Activated naive CD4-positive, alpha-beta T cell treated with anti-CD3 and anti-CD28 coated beads for 36 hours (primary cell): ENCODE measurements around the gene PRSS27. TPM values are rescaled to one million over a fixed set of nuclear protein-coding genes. Genes with fewer than 3 reads are reported as not detected.
"Not testable (repeated sequence)": the region's sequence is repeated elsewhere in the genome, so short reads cannot be mapped to it uniquely, and the experiment has no call there.

Experiments
- CTCF ChIA-PET: fragments of 350-600 bp; sonication (Branson Sonifier 250); formaldehyde crosslinking; loops from one replicate; lab custom pipeline; 2021; ENCODE audit warnings: antibody characterized with exemption; lab: Charles Lee
- DNase-seq: peaks from one replicate; pipeline ENCODE4 v3.0.0-alpha.2; 2020
- H3K27ac Mint-ChIP-seq: one replicate; pipeline ENCODE4 v1.8.0; 2021; ENCODE audit warnings: mild to moderate bottlenecking, mixed read lengths
- H3K27me3 Mint-ChIP-seq: one replicate; pipeline ENCODE4 v1.8.0; 2021; ENCODE audit warnings: low read depth, mixed read lengths
- H3K36me3 Mint-ChIP-seq: one replicate; pipeline ENCODE4 v1.8.0; 2021; ENCODE audit warnings: low read depth, mixed read lengths
- H3K4me1 Mint-ChIP-seq: one replicate; pipeline ENCODE4 v1.8.0; 2021; ENCODE audit warnings: low read depth, mixed read lengths
- H3K4me3 Mint-ChIP-seq: one replicate; pipeline ENCODE4 v1.8.0; 2021; ENCODE audit warnings: mild to moderate bottlenecking, moderate library complexity, mixed read lengths
- H3K9me3 Mint-ChIP-seq: one replicate; pipeline ENCODE4 v1.8.0; 2021; ENCODE audit warnings: mixed read lengths
- intact Hi-C: fragments of 100-400 bp; cut with micrococcal nuclease; formaldehyde crosslinking; loops from one replicate; pipeline ENCODE4 v1.15.1; 2023
- total RNA-seq, 2 experiments: library from RNA; stranded (reverse); gene quantifications; one replicate each; pipeline ENCODE4 v1.2.3, GENCODE V29; 2021

Gene PRSS27
- total RNA-seq, 2 experiments from 2014 or later, result 1.7 to 2.4 TPM

DNA sequence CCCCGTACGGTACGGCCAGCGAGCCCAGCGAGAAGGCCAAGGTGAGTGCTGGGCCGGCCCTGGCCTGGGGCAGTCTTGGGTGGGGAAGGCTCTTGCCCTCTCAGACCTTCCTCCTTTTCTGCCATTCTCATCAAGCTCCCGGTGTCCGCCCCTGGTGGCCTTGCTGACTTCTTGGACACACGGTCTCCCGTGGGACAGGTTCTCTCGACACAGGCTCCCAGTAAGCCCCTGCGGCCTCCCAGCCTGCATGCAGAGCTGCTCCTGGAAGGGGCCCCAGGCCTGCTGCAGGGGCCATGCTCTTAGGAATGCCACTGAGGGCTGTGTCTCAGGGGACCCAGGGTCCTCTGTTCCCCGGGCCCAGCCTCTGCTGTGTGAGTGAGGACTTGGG, 17.6 kb downstream of the PRSS27 start:
- intact Hi-C loops, result no loop called here
- DNase-seq, result no peak
- Mint-ChIP-seq H3K9me3 (no peaks in the 10 kb centered on the region), H3K4me1 (no peaks in the 10 kb centered on the region), H3K4me3 (no peak overlapping the region), H3K27me3 (no peaks in the 10 kb centered on the region), H3K27ac (no peak overlapping the region), H3K36me3 (peaks cover 4% of the 10 kb centered on the region)
- CTCF ChIA-PET, result no interaction called here

DNA sequence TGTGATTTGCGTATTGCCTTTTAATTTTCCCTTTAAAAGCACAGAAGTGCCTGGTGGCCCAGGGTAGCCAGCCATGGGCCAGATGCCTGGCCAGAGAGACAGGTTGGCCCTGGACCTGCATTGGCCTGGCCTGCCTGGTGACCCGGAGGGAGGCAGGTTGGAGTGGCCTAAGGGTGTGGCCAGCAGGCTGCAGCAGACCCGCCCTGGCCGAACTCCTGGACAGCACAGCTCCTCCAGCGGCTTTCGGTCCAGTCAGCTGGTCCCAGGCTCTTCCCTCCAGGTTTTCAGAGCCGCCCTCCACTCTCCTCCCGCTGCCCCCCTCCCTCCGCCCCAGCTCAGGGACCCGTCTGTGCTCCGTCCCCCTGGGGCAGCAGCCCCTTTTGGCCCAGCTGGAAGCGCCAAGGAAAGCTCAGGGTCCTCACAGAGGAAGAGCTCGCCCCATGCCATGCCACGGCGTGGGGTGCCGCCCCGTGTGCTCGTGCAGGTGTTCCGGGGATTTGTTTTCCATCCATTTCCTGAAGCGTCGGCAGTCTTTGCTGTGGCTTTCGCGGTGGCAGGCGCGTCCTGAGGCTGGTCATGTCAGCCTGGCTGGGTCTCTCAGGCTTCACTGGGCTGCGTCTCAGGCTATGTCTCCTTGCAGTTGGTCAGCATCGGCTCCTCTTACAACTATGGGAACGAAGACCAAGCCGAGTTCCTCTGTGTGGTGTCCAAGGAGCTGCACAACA, 18.1 kb downstream of the PRSS27 start:
- no peak overlapping the region for H3K27ac Mint-ChIP-seq
- H3K4me1 Mint-ChIP-seq, result no peaks in the 10 kb centered on the region
- no peak for DNase-seq
- no peaks in the 10 kb centered on the region for H3K27me3 Mint-ChIP-seq
- CTCF ChIA-PET, result no interaction called here
- H3K9me3 Mint-ChIP-seq, result no peaks in the 10 kb centered on the region
- no peak overlapping the region for H3K4me3 Mint-ChIP-seq
- peaks cover 4% of the 10 kb centered on the region for H3K36me3 Mint-ChIP-seq
- intact Hi-C loops, result no loop called here

DNA sequence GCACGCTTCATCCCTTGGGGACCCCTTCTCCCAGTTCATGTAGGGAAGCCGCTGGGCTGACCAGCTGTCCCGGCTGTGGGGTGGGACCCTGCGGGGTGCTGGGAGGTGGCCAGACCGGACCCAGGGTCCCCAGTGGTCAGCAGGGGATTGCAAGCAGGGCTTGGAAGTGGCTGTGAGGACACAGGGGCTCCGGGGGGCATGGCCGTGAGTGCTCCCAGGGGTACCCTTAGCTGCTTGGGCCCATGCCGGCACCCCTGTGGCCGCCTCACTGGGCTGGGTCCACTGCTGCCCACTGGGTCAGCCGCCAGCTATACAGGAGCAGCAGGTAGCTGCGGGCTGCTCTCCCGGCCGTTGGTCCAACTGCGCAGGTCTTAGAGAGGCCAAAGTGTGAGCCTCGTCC, 18.8 kb downstream of the PRSS27 start:
- CTCF ChIA-PET, result no interaction called here
- no peaks in the 10 kb centered on the region for H3K27me3 Mint-ChIP-seq
- no peak overlapping the region for H3K4me3 Mint-ChIP-seq
- intact Hi-C loops, result no loop called here
- no peak overlapping the region for H3K27ac Mint-ChIP-seq
- H3K4me1 Mint-ChIP-seq, result no peaks in the 10 kb centered on the region
- DNase-seq, result no peak
- no peaks in the 10 kb centered on the region for H3K9me3 Mint-ChIP-seq
- H3K36me3 Mint-ChIP-seq, result peaks cover 5% of the 10 kb centered on the region

DNA sequence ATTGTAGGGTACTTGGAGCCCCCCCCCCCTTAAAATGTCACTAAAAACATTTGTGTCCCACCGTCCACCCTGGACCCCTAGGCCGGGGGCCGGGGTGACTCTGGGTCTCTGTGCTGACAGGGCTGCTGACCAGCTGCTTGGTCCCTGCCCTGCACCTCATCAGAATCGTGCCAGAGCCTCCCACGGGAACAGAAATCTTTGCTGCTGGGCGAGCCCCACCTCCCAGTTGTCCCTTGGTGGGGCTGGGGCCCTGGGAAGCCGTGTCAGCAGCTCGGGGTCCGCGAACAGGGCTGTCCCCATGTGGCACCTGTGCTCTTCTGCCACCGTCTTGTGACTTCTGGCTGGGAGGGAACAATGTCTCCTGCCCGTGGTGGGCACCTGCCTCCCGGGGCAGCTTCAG, 19.2 kb downstream of the PRSS27 start:
- H3K36me3 Mint-ChIP-seq, result peaks cover 5% of the 10 kb centered on the region
- CTCF ChIA-PET, result no interaction called here
- no peak overlapping the region for H3K4me3 Mint-ChIP-seq
- no peaks in the 10 kb centered on the region for H3K4me1 Mint-ChIP-seq
- no peak overlapping the region for H3K27ac Mint-ChIP-seq
- no peak for DNase-seq
- intact Hi-C loops, result no loop called here
- H3K9me3 Mint-ChIP-seq, result no peaks in the 10 kb centered on the region
- H3K27me3 Mint-ChIP-seq, result no peaks in the 10 kb centered on the region

DNA sequence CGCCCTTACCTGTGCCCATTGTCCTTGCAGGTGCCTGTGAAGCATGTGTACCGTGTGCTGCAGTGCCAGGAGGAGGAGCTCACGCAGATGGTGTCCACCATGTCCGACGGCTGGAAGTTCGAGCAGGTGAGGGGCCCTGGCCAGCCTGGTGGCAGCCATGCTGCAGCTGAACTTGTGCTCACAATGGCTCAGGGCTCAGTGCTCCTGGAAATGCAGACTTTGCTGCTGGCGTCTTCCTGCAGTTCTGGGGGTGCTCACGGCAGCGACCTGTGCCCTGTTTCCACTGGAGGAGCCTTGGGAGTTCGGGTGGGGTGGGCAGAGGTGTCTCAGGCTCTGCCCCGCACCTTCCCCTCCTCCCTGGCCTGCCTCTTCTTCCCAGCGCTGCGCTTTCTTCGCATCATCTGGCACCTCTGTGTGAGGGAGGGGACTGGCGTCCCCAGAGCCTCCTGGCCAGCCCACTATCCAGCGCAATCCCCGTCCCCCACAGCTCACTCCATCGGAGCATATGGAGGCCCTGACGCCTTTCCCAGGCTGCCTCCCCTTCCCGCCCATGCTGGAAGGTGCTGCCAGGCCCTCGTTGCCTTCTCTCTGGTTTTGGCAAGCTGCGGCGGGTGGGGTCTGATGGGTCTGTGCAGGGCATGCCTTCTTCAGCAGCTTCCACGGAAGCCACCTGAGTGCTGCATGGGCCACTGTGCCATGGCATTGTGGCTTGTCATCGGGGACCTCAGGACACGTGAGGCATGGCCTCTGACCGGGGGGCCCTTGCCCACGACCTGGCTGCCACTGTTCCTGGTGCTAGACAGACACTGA, 20.0 kb downstream of the PRSS27 start:
- CTCF ChIA-PET, result no interaction called here
- Mint-ChIP-seq H3K27ac (no peak overlapping the region), H3K4me1 (no peaks in the 10 kb centered on the region), H3K4me3 (no peak overlapping the region), H3K36me3 (peaks cover 5% of the 10 kb centered on the region), H3K9me3 (no peaks in the 10 kb centered on the region), H3K27me3 (no peaks in the 10 kb centered on the region)
- no peak for DNase-seq
- intact Hi-C loops, result no loop called here

DNA sequence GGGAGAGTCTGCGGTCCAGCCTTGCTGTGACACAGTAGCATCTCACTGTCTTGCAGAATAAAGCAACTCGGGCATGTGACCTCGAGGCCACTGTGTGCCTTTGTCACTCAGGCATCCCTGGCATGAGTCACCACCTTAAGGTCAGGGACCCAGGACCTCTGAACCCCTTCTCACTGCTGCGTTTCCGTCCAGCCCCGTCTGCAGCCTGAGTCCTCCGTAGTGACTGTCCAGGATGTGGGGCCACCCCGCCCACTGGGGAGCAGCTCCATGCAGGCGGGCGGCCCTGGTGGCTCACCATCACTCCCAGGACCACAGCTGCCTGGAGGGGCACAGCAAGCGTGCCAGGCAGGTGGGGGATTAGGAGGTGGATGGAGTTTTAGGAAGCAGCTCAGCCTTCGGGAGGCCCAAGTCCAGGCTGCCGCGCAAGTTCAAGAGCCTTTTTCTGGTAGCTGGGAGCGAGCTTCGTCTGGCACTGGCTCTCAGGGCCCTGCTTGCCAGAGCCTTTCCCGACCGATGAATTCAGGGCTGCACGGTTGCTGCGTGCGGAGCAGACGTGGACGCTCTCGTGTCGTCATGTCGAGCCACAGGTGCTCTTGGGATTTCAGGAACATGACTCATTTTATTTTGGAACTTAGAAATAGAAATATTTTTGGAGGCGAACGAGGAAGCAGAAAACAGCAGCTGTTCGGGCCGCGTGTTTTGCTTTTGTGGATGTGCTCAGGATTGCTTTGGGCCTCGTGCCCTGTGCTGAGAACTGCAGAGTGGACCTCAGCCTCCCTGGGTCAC, 20.9 kb downstream of the PRSS27 start:
- intact Hi-C loops, result no loop called here
- CTCF ChIA-PET, result interaction anchor here (0.7 kb wide), 1 partner anchor 40 kb away, joined by 3 read pairs; no protein-coding TSS in a partner anchor
- Mint-ChIP-seq H3K36me3 (peaks cover 5% of the 10 kb centered on the region), H3K9me3 (no peaks in the 10 kb centered on the region), H3K27me3 (no peaks in the 10 kb centered on the region), H3K4me1 (no peaks in the 10 kb centered on the region), H3K4me3 (no peak overlapping the region), H3K27ac (no peak overlapping the region)
- no peak for DNase-seq

DNA sequence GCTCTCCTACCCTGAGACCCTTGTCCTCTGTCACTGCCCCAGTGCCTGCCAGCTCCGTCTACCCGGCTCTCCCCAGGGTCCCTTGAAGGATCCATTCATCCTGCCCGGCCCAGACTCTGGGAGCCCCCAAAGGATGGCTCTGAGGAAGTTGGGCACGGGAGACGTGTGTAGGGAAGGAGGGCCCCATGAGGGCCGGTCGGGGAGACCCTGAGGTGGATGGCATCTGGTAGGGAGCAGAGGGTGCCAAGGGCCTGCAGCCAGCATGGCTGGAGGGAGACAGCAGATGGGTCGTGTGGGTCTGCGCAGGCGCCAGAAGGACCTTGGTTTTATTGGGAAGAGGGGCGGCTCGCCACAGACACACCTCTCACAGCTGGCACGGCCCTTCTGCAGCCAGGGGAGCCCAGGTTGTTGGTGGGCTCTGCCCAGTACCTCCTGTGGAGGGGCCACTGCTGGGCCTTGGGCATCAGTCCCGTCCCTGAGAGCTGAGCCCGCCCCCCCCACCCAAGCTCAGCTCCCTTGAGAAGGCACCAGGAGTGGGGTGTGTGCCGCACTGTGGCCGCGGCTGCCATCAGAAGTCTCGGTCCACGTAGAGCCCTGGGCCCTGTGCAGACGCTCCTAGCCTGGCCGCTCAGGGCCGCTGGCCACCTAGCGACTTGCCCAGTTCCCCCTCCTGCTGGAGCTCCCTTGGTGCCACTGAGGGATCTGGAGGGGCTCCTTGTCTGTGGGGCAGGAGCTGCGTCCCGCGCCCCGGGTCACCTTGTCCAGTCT, 21.7 kb downstream of the PRSS27 start:
- Mint-ChIP-seq H3K27ac (no peak overlapping the region), H3K27me3 (no peaks in the 10 kb centered on the region), H3K9me3 (no peaks in the 10 kb centered on the region), H3K36me3 (peaks cover 5% of the 10 kb centered on the region), H3K4me3 (no peak overlapping the region), H3K4me1 (no peaks in the 10 kb centered on the region)
- intact Hi-C loops, result no loop called here
- no peak for DNase-seq
- CTCF ChIA-PET, result interaction anchor here (0.7 kb wide), 1 partner anchor 41 kb away, joined by 3 read pairs; no protein-coding TSS in a partner anchor

DNA sequence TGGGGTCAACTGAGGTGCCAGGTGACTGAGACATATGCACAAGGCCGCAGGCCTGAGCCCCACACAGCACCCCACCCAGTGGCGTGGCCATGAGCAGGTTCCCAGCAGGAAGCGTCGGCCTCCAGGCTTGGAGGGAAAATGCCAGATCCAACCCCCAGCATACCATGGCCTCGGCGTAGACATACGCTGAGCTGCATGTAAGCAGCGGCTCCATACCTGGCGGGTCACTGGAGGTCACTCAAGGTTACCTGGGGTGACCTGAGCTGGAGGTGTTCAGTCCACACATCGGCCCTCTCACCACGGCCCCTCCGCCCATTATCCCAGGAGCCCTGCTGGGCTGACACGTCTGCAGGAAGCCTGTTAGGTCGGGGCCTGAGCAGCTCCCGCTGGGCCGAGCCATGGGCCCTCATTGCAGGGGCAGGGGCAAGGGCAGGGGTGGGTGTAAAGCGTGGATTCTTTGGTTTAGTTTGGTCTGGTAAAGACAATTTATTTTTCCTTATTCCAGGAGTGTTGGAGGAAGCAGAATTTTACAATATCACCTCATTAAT, 22.5 kb downstream of the PRSS27 start:
- H3K27ac Mint-ChIP-seq, result no peak overlapping the region
- intact Hi-C loops, result no loop called here
- no peaks in the 10 kb centered on the region for H3K4me1 Mint-ChIP-seq
- peaks cover 5% of the 10 kb centered on the region for H3K36me3 Mint-ChIP-seq
- CTCF ChIA-PET, result no interaction called here
- no peaks in the 10 kb centered on the region for H3K27me3 Mint-ChIP-seq
- H3K4me3 Mint-ChIP-seq, result no peak overlapping the region
- no peak for DNase-seq
- H3K9me3 Mint-ChIP-seq, result no peaks in the 10 kb centered on the region

DNA sequence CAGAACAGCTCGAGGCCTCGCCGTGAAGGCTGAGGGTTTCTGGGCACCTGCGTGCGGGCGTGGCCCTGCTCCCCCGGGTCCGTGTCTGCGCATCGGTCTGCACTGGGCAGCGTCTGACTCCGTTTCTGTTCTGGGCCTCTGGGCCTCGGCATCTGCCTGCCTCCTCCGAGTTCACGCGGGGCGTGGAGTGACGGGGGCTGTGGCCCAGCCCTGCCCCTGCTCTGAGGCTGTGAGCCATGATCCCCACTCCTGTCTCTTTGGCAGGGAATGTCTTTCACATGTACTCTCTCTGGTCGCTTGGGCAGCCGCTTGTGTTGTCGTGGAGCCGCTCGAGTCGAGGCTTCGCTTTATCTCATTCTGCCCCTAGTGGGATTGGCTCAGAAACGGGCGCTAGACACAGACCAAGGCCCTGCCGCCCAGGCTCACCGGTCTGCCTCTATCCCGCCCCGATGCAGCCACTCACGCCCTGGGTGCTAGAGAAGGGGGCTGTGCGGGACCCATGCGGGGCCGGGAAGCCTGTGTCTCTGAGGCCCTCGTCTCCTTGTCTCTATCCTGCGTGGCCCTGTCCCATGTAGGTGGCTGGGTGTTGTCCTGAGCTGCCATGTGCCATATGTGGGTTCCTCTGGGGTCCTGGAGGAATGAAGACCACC, 23.3 kb downstream of the PRSS27 start:
- not testable (repeated sequence) for H3K27ac Mint-ChIP-seq, H3K36me3 Mint-ChIP-seq

DNA sequence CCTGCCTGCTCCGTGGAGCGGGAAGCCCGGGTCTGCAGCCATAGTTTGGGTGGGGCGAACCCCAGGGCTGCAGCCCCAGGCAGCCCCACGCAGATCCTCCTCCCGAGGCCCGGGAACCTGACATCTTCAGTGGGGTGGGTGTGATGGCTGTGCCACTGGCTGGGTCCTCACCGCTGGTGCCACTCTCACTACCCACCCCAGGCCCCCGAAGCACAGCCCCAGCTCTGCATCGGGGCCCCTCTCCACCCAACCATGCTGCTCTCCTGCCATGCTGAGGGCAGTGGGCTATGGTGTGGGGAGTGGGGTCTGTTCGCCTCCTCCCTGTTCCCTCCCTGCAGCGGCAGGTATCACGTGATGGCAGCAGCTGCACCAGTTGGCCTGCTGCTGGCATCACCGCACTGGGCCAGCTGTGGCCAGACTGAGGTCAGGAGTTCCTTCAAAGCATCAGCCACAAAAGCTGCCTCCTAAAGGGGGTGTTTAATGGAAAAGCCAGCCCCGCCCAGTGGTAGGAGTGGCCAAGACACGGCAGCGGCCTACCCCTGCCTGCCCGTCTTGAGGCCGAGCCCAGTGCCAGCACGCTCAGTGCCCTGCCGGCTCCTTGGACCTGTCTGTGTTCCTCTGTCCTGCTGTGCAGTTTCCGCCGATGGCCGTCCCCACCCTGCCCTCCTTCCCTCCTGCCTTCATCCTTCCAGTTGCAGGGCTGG, 26.9 kb downstream of the PRSS27 start:
- Mint-ChIP-seq H3K4me3 (no peak overlapping the region), H3K4me1 (peaks cover 4% of the 10 kb centered on the region), H3K36me3 (peaks cover 6% of the 10 kb centered on the region), H3K27ac (no peak overlapping the region), H3K27me3 (no peaks in the 10 kb centered on the region), H3K9me3 (no peaks in the 10 kb centered on the region)
- DNase-seq, result no peak
- intact Hi-C loops, result no loop called here
- CTCF ChIA-PET, result no interaction called here

More for the DNA sequence above, 23.3 kb downstream of the PRSS27 start:
- H3K4me1 Mint-ChIP-seq, H3K4me3 Mint-ChIP-seq, CTCF ChIA-PET, DNase-seq, intact Hi-C loops, H3K27me3 Mint-ChIP-seq, H3K9me3 Mint-ChIP-seq: not testable (repeated sequence)
